AG04450 (cell line): ENCODE measurements around the gene GPATCH8. TPM values are rescaled to one million over a fixed set of nuclear protein-coding genes. Genes with fewer than 3 reads are reported as not detected.

Experiments
- CTCF ChIA-PET: fragments of 300-600, 350-600 bp; formaldehyde crosslinking; extraction: SDS; loops from one replicate; lab custom pipeline; 2022; ENCODE audit warnings: antibody characterized with exemption, inconsistent platforms; lab: Charles Lee
- POLR2A ChIA-PET: fragments of 350-600 bp; formaldehyde crosslinking; extraction: SDS; loops from one replicate; lab custom pipeline; 2021; ENCODE audit warnings: antibody characterized with exemption, inconsistent platforms; lab: Yijun Ruan, JAX
- DNase-seq: peaks from one replicate; pipeline ENCODE4 v3.0.0-alpha.2; 2011; ENCODE audit warnings: low read depth, low spot score
- H3K27ac ChIP-seq: one replicate; pipeline ENCODE4 v1.5.1; 2012; ENCODE audit warnings: low read depth, low read length, control low read depth
- H3K27me3 ChIP-seq: one replicate; pipeline ENCODE4 v1.6.0; 2012; ENCODE audit warnings: low read length; ENCODE audit not compliant: control insufficient read depth, insufficient read depth
- H3K4me3 ChIP-seq: 2 replicates; pipeline ENCODE4 v1.5.1; 2011; ENCODE audit warnings: mild to moderate bottlenecking, low read depth, low read length, control low read depth
- H3K9me3 ChIP-seq: 2 replicates; pipeline ENCODE4 v1.5.1; 2012; ENCODE audit warnings: low read length; ENCODE audit not compliant: control insufficient read depth, insufficient read depth
- polyA plus RNA-seq: library from polyadenylated mRNA; depleted of rRNA; stranded (reverse); fragments of >200 nt; gene quantifications from 2 replicates; pipeline ENCODE4 v1.2.3, GENCODE V29; 2011
- TF ChIP-seq, protein P1 (sequence below): IDR thresholded peaks from 2 replicates; pipeline ENCODE4 v1.5.1; 2011; ENCODE audit warnings: low read depth, low read length, control low read depth, inconsistent platforms

GPATCH8 gene
- polyA plus RNA-seq, 1 experiment = 16.4 TPM

GRCh38 chr17:44353672-44354331, 149.4 kb downstream of the GPATCH8 start:
- POLR2A ChIA-PET = no interaction called here
- no peaks in the 10 kb centered on the region for H3K27me3 ChIP-seq
- CTCF ChIA-PET = interaction anchor here (1.0 to 1.3 kb wide), 2 partner anchors 8 to 144 kb away, joined by 3 to 5 read pairs; no protein-coding TSS in a partner anchor
- H3K4me3 ChIP-seq = no peak overlapping the region
- H3K27ac ChIP-seq = no peak overlapping the region
- TF ChIP-seq, protein P1, sequence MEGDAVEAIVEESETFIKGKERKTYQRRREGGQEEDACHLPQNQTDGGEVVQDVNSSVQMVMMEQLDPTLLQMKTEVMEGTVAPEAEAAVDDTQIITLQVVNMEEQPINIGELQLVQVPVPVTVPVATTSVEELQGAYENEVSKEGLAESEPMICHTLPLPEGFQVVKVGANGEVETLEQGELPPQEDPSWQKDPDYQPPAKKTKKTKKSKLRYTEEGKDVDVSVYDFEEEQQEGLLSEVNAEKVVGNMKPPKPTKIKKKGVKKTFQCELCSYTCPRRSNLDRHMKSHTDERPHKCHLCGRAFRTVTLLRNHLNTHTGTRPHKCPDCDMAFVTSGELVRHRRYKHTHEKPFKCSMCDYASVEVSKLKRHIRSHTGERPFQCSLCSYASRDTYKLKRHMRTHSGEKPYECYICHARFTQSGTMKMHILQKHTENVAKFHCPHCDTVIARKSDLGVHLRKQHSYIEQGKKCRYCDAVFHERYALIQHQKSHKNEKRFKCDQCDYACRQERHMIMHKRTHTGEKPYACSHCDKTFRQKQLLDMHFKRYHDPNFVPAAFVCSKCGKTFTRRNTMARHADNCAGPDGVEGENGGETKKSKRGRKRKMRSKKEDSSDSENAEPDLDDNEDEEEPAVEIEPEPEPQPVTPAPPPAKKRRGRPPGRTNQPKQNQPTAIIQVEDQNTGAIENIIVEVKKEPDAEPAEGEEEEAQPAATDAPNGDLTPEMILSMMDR = no peak
- no peaks in the 10 kb centered on the region; the same call in 1 of the 2 replicates for H3K9me3 ChIP-seq
- DNase-seq = no peak

GRCh38 chr17:44352828-44353671, 150.2 kb downstream of the GPATCH8 start:
- H3K9me3 ChIP-seq = no peaks in the 10 kb centered on the region; the same call in 1 of the 2 replicates
- no peak overlapping the region for H3K27ac ChIP-seq
- DNase-seq = no peak
- ChIA-PET CTCF (interaction anchor here (1.0 to 1.6 kb wide), 3 partner anchors 9 to 143 kb away, joined by 3 to 5 read pairs (median 5); no protein-coding TSS in a partner anchor), POLR2A (interaction anchor here (0.6 kb wide), 1 partner anchor 11 kb away, joined by 10 read pairs; no protein-coding TSS in a partner anchor)
- TF ChIP-seq, protein P1 = no peak
- no peaks in the 10 kb centered on the region for H3K27me3 ChIP-seq
- H3K4me3 ChIP-seq = no peak overlapping the region

- Histone ChIP-seq H3K9me3 (no peaks in the 10 kb centered on the region; the same call in 1 of the 2 replicates), H3K27me3 (no peaks in the 10 kb centered on the region), H3K27ac (no peak overlapping the region), H3K4me3 (no peak overlapping the region)
- TF ChIP-seq, protein P1 = no peak
- ChIA-PET POLR2A (interaction anchor here (0.6 kb wide), 1 partner anchor 12 kb away, joined by 10 read pairs; no protein-coding TSS in a partner anchor), CTCF (interaction anchor here (1.3 to 2.5 kb wide), 4 partner anchors 10 to 142 kb away, joined by 3 to 11 read pairs (median 4); no protein-coding TSS in a partner anchor)
- no peak for DNase-seq
Observed at GRCh38 chr17:44351961-44352827, 151.0 kb downstream of the GPATCH8 start.

DNA sequence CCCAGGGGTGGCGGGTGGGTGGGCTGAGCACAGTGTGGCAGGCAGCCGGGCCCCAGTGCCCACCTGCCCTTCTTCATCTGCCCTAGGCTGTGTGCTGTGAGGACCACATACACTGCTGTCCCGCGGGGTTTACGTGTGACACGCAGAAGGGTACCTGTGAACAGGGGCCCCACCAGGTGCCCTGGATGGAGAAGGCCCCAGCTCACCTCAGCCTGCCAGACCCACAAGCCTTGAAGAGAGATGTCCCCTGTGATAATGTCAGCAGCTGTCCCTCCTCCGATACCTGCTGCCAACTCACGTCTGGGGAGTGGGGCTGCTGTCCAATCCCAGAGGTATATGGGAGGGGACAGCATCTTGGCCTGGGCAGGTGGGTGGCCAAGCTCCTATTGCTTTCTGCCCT, 151.7 kb downstream of the GPATCH8 start:
- TF ChIP-seq, protein P1 = no peak
- H3K27me3 ChIP-seq = no peaks in the 10 kb centered on the region
- ChIA-PET POLR2A (no interaction called here), CTCF (interaction anchor here (0.6 to 2.5 kb wide), 6 partner anchors 8 to 147 kb away, joined by 3 to 11 read pairs (median 4); partner anchors contain the start of gene FAM171A2)
- H3K9me3 ChIP-seq = no peaks in the 10 kb centered on the region; the same call in 1 of the 2 replicates
- H3K4me3 ChIP-seq = no peak overlapping the region
- H3K27ac ChIP-seq = no peak overlapping the region
- DNase-seq = no peak
